HG03066 (cell line): ENCODE data around the gene SFRP2.

Experiments
- ATAC-seq: cut with Tn5 transposase; IDR thresholded peaks from one replicate; pipeline ENCODE4 v1.9.1; 2021; ENCODE audit warnings: low read depth; ENCODE audit not compliant: unreplicated experiment

SFRP2 gene

DNA sequence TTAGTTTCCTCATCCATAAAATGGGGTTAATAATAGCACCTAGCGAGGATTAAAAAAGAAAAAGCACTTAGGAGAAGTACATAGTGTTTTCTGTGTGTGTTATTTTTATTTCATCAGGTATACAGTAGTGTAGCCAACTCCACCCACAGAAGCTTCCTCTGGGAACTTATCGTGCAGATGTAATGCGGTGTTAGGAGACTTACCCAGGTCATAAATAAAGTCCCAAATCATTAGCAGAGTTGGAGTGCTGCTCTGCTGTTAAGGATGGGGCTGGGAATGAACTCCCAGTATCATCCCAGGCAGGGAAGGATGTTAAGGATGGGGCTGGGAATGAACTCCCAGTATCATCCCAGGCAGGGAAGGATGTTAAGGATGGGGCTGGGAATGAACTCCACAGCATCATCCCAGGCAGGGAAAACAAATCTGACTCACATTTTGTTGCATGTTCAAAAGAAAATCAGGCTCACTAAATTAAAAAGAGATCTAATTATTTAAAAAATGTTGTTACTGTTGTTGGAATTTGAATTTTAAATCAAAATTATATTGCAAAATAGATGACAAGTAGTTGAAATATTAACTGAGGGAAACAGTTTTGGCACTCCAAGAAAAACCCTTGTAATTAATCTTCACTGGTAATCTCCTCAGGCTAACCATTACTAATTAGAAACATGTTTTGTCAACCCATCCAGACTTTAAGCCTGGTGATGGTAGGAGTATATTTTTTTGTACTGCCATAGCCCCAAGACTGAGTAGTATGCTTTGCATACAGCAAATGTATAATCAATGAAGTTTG, 10.2 kb upstream of the SFRP2 start:
- ATAC-seq: no peak

GRCh38 chr4:153798420-153798819, 9.5 kb upstream of the SFRP2 start:
- no peak for ATAC-seq

DNA sequence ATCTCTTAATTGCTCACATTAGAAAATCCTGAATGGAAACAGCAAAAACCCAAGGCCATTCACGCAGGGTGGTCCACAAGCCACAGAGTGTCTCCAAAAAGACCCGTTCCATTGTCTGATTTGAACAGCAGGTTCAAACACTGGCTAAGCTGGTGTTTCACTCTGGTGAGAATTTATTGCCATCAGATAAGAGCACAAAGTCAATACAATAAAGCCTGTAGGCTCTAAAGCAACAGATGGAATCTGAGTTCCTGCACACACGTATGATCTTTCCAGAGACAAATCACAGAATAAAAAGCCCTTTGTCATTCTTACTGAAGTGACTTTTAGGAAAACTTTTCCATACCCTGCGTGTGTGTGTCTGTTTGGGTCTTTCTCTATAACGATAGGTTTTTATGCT, 5.1 kb upstream of the SFRP2 start:
- no peak for ATAC-seq

DNA sequence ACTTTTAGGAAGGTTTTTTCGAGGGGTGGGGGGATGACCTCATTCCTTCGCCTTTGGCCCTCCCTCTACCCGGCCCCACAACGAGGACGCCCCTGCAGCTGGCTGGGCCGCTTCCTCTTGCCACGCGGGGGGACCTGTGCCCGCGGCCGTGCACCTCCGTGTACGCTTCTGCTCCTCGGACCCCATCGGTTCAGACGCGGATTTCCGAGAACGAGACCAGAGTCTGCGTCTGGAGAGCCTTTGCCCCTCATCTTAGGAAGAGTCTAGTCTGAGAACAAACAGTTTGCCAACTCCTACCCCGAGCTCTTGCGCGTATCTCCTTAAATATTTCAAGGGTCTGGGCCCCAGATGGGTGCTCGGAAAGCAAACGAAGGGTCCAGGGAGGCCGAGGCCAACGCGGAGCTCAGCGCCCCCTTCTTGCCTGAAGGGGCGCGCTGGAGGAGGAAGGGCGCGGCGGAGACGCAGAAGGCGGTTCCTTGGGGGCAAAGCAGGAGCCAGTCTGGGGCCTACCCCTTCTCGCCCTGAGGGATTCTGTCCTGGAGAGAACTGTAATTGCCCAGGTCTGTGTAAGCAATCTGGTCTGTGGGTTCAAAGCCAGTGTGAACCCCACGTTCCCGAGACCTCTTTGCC, 3.9 kb upstream of the SFRP2 start:
- no peak for ATAC-seq

- ATAC-seq: no peak
Measured at GRCh38 chr4:153791746-153792617, 3.1 kb upstream of the SFRP2 start.

DNA sequence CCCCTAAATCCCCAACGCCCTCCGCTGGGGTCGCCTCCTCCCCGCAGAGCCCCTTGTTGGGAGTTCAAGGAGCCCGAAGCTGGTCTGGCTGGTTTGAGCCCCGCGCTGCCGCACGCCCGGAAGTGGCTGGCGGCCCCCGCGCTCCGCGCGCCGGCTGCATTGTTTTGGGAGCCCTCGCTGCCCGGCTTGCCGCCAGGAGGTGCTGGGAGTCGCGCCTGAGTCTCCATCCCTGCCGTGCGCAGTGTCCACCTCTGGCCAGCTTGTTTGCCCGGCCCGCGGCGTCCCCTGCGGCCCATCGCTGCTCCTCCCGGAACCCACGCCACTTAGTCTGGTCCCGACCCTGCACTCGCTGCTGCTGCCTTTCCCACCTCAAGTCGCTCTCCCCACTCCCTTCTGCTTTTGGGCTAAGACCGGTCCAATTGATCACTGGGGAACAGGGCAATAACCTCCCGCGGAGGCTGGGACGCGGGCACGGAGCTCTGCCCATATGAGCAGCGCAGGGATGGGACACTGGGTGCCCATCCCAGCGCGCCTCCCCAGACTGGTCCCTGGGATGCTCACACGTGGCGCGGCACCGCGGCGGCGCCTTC, 2.2 kb upstream of the SFRP2 start:
- no peak for ATAC-seq

- ATAC-seq: no peak
Measured at GRCh38 chr4:153790500-153790865, 1.6 kb upstream of the SFRP2 start.

DNA sequence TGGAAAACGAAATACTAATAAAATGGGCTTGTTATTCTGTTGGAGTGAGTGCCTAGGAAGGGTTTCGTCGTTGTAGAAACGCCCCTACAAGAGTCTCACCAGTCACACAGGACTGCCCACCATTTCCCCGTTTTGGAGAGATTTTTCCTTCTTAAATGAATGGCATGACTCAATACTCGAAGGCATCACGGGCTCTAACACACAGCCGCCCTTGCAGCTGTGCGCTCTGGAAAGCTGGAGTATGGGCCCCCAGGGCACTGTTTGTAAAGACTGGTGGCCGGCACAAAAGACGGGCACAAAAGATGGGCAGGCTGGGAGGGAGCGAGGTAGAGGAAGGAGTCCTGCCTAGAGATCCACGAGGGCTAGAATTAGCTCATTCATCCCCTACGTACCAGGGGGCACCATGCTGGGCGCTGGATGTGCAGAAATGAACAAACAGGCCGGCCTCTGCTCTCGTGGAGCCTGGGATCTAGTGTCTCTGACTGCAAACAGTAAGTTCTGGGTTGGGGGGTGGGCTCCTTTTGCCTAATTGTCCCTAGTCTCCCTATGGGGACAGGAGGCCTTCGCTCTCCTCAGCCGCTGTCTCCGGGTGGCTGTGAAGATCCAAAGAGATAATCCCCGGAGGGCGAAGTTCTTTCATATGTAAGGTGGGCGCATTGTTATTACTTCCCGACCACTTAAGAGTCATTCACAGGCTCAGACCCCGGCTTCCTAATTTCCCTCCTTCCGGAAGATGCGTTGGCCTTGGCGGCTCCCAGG, 1.0 kb upstream of the SFRP2 start:
- no peak for ATAC-seq

- ATAC-seq: no peak
Measured at GRCh38 chr4:153788051-153788412, 851 bp downstream of the SFRP2 start.

GRCh38 chr4:153787575-153787974, 1.3 kb downstream of the SFRP2 start:
- no peak for ATAC-seq

DNA sequence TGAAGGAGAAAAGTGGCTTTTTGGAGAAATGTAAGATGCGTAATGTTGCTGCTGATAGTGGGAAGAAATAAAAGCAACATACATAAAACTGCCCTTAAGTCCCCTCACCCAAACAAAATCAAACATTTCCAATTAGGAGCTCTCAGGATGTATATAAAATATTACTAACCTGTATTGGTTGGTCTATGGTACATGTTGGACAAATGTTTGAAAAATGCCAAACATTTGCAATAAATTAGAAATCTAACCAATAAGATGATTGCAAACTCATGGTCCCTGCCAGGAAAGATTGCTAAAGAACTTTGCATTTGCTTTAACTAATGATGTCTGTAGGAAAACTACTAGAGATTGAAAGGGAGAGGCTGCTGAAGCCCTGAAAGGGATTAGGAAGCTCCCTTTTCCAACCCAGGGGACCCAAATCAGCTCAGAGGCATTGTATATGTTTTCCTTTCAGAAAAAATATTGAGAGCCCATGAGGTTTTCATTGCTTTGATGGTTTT, 1.8 kb downstream of the SFRP2 start:
- no peak for ATAC-seq

GRCh38 chr4:153785910-153786721, 2.8 kb downstream of the SFRP2 start:
- ATAC-seq: no peak

- ATAC-seq: no peak
Measured at GRCh38 chr4:153784166-153784699, 4.7 kb downstream of the SFRP2 start.

- no peak for ATAC-seq
Measured at GRCh38 chr4:153782581-153782980, 6.3 kb downstream of the SFRP2 start.

DNA sequence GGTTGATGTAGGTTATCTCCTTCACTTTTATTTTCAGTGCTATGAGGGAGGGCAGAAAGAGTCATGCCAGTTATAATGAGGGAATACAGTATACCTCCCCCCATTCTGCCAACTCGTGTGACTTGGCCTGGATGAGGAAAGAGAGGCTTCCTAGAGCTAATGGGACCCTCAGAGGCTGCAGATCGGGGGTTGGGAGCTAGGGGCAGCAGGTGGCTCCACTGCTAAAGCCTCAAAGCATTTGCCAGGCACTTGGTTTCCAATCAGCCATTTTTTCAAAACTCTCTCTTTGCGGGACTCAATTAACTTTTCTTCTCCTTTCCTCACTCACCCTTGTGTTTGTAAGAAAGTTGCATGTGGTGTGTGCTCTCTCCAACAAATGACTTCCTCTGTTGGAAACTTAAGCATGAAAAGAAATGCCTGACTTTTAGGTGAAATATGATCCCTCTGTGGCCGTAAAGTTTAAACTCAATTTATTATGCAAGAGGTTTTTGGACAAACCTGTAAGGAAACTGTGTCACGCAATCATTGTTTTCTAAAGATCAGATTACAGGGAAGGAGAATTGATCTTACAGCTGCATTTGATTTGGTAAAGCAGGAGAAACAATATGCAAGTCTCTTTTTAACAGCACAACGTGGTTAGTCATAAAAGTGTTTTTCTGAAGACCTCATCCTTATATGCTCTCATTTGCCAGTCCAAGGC, 7.0 kb downstream of the SFRP2 start:
- ATAC-seq: no peak

DNA sequence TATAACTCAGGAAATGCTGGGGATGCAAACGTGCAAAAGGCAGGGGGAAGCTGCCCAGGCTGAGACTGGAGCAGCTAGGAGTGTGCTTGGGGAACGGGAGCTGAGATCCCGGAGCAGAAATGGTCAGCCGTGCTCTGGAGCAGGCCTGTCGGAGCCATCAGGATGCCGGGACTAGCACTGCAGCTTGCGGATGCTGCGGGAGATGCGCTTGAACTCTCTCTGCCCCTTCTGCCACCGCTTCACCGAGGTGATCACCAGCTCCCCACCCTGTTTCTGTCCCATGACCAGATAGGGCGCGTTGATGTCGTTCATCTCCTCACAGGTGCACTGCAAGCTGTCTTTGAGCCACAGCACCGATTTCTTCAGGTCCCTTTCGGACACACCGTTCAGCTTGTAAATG, 7.6 kb downstream of the SFRP2 start:
- ATAC-seq: no peak

DNA sequence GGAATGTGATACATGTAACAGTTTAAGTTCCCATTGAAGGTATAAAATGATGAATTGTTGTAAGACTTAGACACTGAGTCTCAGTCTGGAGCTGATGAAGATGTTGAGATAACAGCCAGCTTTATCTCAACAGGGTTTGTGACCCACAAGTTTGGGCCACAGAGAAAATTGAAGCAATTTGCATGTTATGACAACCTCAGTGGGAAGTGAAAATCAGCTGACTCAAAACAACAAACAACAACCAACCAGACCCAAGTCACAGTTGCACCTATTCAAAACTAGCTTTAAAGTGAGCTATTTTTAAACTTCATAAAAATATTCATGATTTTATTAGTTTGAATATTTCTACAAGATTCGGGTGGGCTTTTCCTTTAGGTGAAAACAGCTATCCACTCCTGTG, 8.0 kb downstream of the SFRP2 start:
- ATAC-seq: peak; percentile 75

DNA sequence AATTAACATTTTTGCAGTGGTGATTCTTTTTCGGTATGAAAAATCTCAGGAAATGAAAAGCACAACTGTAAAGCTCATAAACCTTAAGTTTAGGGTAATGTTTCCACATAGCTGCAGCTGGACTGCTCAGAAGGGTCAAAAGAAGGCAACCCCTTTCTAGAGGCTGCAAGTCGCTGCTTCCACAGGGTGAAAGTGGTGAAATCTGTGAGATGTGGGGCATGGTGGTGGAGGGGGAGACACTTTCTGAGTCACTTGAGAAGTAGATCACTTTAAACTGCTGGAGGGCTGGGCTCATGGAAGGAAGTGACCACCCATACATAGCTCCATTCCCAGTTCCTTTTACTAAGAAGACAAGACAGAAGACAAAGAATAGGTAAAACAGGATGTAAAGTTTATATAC, 8.7 kb downstream of the SFRP2 start:
- ATAC-seq: no peak

GRCh38 chr4:153778383-153778782, 10.5 kb downstream of the SFRP2 start:
- ATAC-seq: no peak
